Neural cell (in vitro differentiated cells): ENCODE measurements around the gene GCK. TPM values are rescaled to one million over a fixed set of nuclear protein-coding genes. Genes with fewer than 3 reads are reported as not detected.

ENCODE experiments used
- H2AFZ ChIP-seq: fragments of 200-600, 300-800 bp; sonication (generic), shearing (Covaris generic); 2 replicates; pipeline ENCODE4 v1.6.0; 2014; ENCODE audit warnings: low read depth, mild to moderate bottlenecking, antibody characterized with exemption, low read length, moderate library complexity
- H3F3A ChIP-seq: fragments of 200-600 bp; shearing (Covaris generic); 2 replicates; pipeline ENCODE4 v1.6.1; 2016; ENCODE audit warnings: mild to moderate bottlenecking, moderate library complexity, mixed read lengths, antibody characterized with exemption, low read length; ENCODE audit not compliant: insufficient read depth, poor library complexity, severe bottlenecking
- H3K27ac ChIP-seq: fragments of 200-600, 300-800 bp; sonication (generic), shearing (Covaris generic); 2 replicates; pipeline ENCODE4 v1.5.1; 2014; ENCODE audit warnings: mild to moderate bottlenecking, low read length, moderate library complexity
- H3K27me3 ChIP-seq: fragments of 300-800, 200-600 bp; sonication (generic), shearing (Covaris generic); 2 replicates; pipeline ENCODE4 v1.6.0; 2014; ENCODE audit warnings: mild to moderate bottlenecking, low read depth, low read length, moderate library complexity; ENCODE audit not compliant: insufficient read depth
- H3K36me3 ChIP-seq: fragments of 300-800, 200-600 bp; sonication (generic), shearing (Covaris generic); 2 replicates; pipeline ENCODE4 v1.5.1; 2014; ENCODE audit warnings: mild to moderate bottlenecking, antibody characterized with exemption, low read length, moderate library complexity; ENCODE audit not compliant: insufficient read depth
- H3K4me2 ChIP-seq: fragments of 300-800, 200-600 bp; sonication (generic), shearing (Covaris generic); 2 replicates; pipeline ENCODE4 v1.6.0; 2014; ENCODE audit warnings: mild to moderate bottlenecking, low read length
- H3K4me3 ChIP-seq: fragments of 300-800, 200-600 bp; sonication (generic), shearing (Covaris generic); 2 replicates; pipeline ENCODE4 v1.5.1; 2014; ENCODE audit warnings: mild to moderate bottlenecking, low read length, moderate library complexity
- H3K79me2 ChIP-seq: fragments of 200-600 bp; shearing (Covaris generic); replicated peaks from 2 replicates; pipeline ENCODE4 v1.6.0; 2014; ENCODE audit warnings: mild to moderate bottlenecking, low read length, moderate library complexity; ENCODE audit not compliant: insufficient read depth
- H3K9ac ChIP-seq: fragments of 300-800, 200-600 bp; sonication (generic), shearing (Covaris generic); 2 replicates; pipeline ENCODE4 v1.6.1; 2016; ENCODE audit warnings: mild to moderate bottlenecking, low read length, mixed read lengths
- H3K9me2 ChIP-seq: fragments of 200-600 bp; shearing (Covaris generic); 2 replicates; pipeline ENCODE4 v1.6.1; 2016; ENCODE audit warnings: mild to moderate bottlenecking, low read length, mixed read lengths; ENCODE audit not compliant: insufficient read depth
- H3K9me3 ChIP-seq: fragments of 200-600, 300-800 bp; sonication (generic), shearing (Covaris generic); 2 replicates; pipeline ENCODE4 v1.6.1; 2016; ENCODE audit warnings: mild to moderate bottlenecking, mixed run types, low read length, moderate library complexity, mixed read lengths
- H4K20me1 ChIP-seq: fragments of 200-600 bp; shearing (Covaris generic); 2 replicates; pipeline ENCODE4 v1.6.1; 2016; ENCODE audit warnings: mild to moderate bottlenecking, mixed run types; ENCODE audit not compliant: insufficient read depth
- CTCF ChIP-seq: fragments of 450-650 bp; IDR thresholded peaks from 2 replicates; pipeline ENCODE4 v1.5.1; 2014; ENCODE audit warnings: antibody characterized with exemption, mild to moderate bottlenecking, moderate library complexity; ENCODE audit not compliant: poor library complexity, severe bottlenecking
- EP300 ChIP-seq: fragments of 450-650 bp; conservative IDR thresholded peaks from 2 replicates; pipeline ENCODE4 v1.6.1; 2014; ENCODE audit warnings: antibody characterized with exemption, mild to moderate bottlenecking, moderate library complexity; ENCODE audit not compliant: poor library complexity, severe bottlenecking
- EZH2 ChIP-seq: fragments of 200-600, 300-800 bp; shearing (Covaris generic), sonication (generic); IDR thresholded peaks from 2 replicates; pipeline ENCODE4 v1.6.1; 2014; ENCODE audit warnings: antibody characterized with exemption, low read length, borderline replicate concordance, mild to moderate bottlenecking; ENCODE audit not compliant: insufficient read depth, poor library complexity, severe bottlenecking
- MXI1 ChIP-seq: fragments of 450-650 bp; conservative IDR thresholded peaks from 2 replicates; pipeline ENCODE4 v1.6.1; 2014; ENCODE audit warnings: antibody characterized with exemption, mild to moderate bottlenecking; ENCODE audit not compliant: poor library complexity, severe bottlenecking
- POLR2AphosphoS5 ChIP-seq: IDR thresholded peaks from 2 replicates; pipeline ENCODE4 v1.6.1; 2012
- RAD21 ChIP-seq: fragments of 450-650 bp; conservative IDR thresholded peaks from 2 replicates; pipeline ENCODE4 v1.6.1; 2014; ENCODE audit warnings: antibody characterized with exemption, mild to moderate bottlenecking, moderate library complexity
- REST ChIP-seq: IDR thresholded peaks from 2 replicates; pipeline ENCODE4 v1.6.1; 2012; ENCODE audit warnings: borderline replicate concordance
- SMC3 ChIP-seq: fragments of 450-650 bp; conservative IDR thresholded peaks from 2 replicates; pipeline ENCODE4 v1.6.1; 2014; ENCODE audit warnings: antibody characterized with exemption, mild to moderate bottlenecking, moderate library complexity; ENCODE audit not compliant: poor library complexity
- TAF1 ChIP-seq: IDR thresholded peaks from 2 replicates; pipeline ENCODE4 v1.6.1; 2012; ENCODE audit warnings: low read depth
- polyA plus RNA-seq: library from polyadenylated mRNA; depleted of rRNA; stranded (reverse); fragments of >200 nt; gene quantifications from 2 replicates; pipeline ENCODE4 v1.2.3, GENCODE V29; 2014

The GCK gene
- polyA plus RNA-seq, 1 donor from 2014 or later: 7.4 TPM

GRCh38 chr7:44096326-44096881 lies 92.8 kb downstream of the GCK start:
- TF ChIP-seq SMC3 (no peak), EP300 (no peak), EZH2 (no peak), RAD21 (no peak), REST (no peak), MXI1 (no peak), TAF1 (no peak), CTCF (no peak), POLR2AphosphoS5 (no peak)

DNA sequence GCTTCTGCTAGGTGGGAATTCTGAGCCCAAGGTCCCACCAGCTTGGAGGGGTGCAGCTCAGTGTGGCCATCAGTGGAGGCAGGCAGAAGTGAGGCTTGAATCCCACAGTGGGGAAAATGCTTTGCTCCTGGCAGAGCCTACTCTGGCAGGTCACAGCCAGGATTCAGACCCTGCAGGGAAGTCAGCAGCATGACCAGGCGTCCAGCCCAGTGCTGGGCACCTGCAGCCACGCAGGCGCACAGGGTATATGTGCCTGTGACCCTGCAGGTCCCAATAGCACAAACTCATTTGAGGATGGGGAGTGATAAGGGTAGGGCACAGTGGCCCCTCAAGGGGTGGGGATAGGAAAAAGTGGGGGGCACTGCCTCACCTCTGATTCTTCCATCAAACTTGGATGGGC lies 93.5 kb downstream of the GCK start:
- no peak overlapping the region for H2AFZ ChIP-seq
- no peaks in the 10 kb centered on the region for H3F3A ChIP-seq
- H3K9me2 ChIP-seq: no peaks in the 10 kb centered on the region
- H4K20me1 ChIP-seq: no peaks in the 10 kb centered on the region
- no peaks in the 10 kb centered on the region for H3K9me3 ChIP-seq
- H3K27ac ChIP-seq: no peak overlapping the region
- H3K4me2 ChIP-seq: no peak overlapping the region
- TF ChIP-seq RAD21: no peak
- no peak for TF ChIP-seq EZH2
- TF ChIP-seq TAF1: no peak
- TF ChIP-seq CTCF: no peak
- TF ChIP-seq MXI1: no peak
- TF ChIP-seq REST: no peak
- TF ChIP-seq SMC3: no peak
- TF ChIP-seq POLR2AphosphoS5: no peak
- no peak overlapping the region for H3K4me3 ChIP-seq
- no peaks in the 10 kb centered on the region for H3K27me3 ChIP-seq
- no peaks in the 10 kb centered on the region for H3K79me2 ChIP-seq
- H3K9ac ChIP-seq: no peak overlapping the region
- H3K36me3 ChIP-seq: no peaks in the 10 kb centered on the region

More at GRCh38 chr7:44096326-44096881, 92.8 kb downstream of the GCK start:
- H3K4me3 ChIP-seq: no peak overlapping the region
- no peaks in the 10 kb centered on the region for H3K79me2 ChIP-seq
- no peaks in the 10 kb centered on the region for H4K20me1 ChIP-seq
- no peaks in the 10 kb centered on the region for H3K9me3 ChIP-seq
- no peaks in the 10 kb centered on the region for H3K27me3 ChIP-seq
- H3K36me3 ChIP-seq: no peaks in the 10 kb centered on the region
- H3K9ac ChIP-seq: no peak overlapping the region
- no peak overlapping the region for H3K4me2 ChIP-seq
- H3F3A ChIP-seq: no peaks in the 10 kb centered on the region
- H2AFZ ChIP-seq: no peak overlapping the region
- no peak overlapping the region for H3K27ac ChIP-seq
- no peaks in the 10 kb centered on the region for H3K9me2 ChIP-seq
